H1 (cell line): ENCODE results near the gene SPAG8.

Experiments
- BRCA1 ChIP-seq: IDR thresholded peaks from 2 replicates; pipeline ENCODE4 v1.6.1; 2012; ENCODE audit warnings: low read depth, low read length, improper control_type of control experiment
- CREB1 ChIP-seq: IDR thresholded peaks from 2 replicates; pipeline ENCODE4 v1.6.1; 2012; ENCODE audit warnings: inconsistent platforms
- CTBP2 ChIP-seq: IDR thresholded peaks from 2 replicates; pipeline ENCODE4 v1.7.0; 2011; ENCODE audit warnings: borderline replicate concordance, mild to moderate bottlenecking, moderate library complexity, mixed read lengths, low read length; ENCODE audit not compliant: insufficient read depth, insufficient read length
- EP300 ChIP-seq, 2 experiments: IDR thresholded peaks; 1 replicate in 1 of 2; 2 replicates in 1 of 2; pipeline ENCODE4 v1.6.1; 2011 to 2012; ENCODE audit warnings: low read depth in 2 of 2, low read length in 2 of 2, mild to moderate bottlenecking in 2 of 2, borderline replicate concordance in 1 of 2, inconsistent platforms in 1 of 2, moderate library complexity in 1 of 2
- SIN3A ChIP-seq, 2 experiments: IDR thresholded peaks in 1 of 2; conservative IDR thresholded peaks in 1 of 2; 2 replicates each; pipeline ENCODE4 v1.6.1; 2011 to 2012; ENCODE audit warnings: low read length in 2 of 2, improper control_type of control experiment in 1 of 2, low read depth in 1 of 2, mild to moderate bottlenecking in 1 of 2
- SUZ12 ChIP-seq: fragments of 200-600 bp; sonication (generic); IDR thresholded peaks from 2 replicates; pipeline ENCODE4 v1.6.1; 2012; ENCODE audit warnings: mild to moderate bottlenecking, inconsistent platforms, low read length, moderate library complexity, mixed read lengths
- TF ChIP-seq, protein P1 (sequence below), 3 experiments: IDR thresholded peaks; 1 replicate in 2 of 3; 2 replicates in 1 of 3; pipeline versions ENCODE4 v1.5.1 to v1.6.1; 2011; ENCODE audit warnings: low read length in 3 of 3, mild to moderate bottlenecking in 3 of 3, inconsistent platforms in 2 of 3, low read depth in 1 of 3, moderate library complexity in 1 of 3; ENCODE audit not compliant: insufficient read depth in 1 of 3; ENCODE audit errors: control extremely low read depth in 1 of 3
- TF ChIP-seq, protein P2 (sequence below): IDR thresholded peaks from 2 replicates; pipeline ENCODE4 v1.6.1; 2011; ENCODE audit warnings: low read length, improper control_type of control experiment
- TF ChIP-seq, protein P3 (sequence below): IDR thresholded peaks from 2 replicates; pipeline ENCODE4 v1.6.1; 2012; ENCODE audit warnings: low read length, inconsistent platforms

DNA sequence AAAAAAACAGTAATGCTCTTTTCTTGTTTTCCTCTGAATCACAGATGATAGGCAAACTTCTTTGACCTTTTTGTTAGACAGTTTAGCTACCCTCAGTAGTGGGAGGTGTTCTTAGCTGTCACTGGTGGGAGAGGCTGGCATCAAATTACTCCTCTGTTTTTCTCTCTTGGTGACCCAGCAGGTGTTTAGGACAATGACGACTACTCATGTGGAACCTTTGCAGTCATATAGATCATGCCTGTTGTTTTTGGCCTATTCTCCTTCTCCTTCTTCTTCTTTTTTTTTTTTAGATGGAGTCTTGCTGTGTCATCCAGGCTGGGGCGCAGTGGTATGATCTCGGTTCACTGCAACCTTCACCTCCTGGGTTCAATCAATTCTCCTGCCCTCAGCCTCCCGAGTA lies 36.0 kb downstream of the SPAG8 start:
- TF ChIP-seq, protein P1, sequence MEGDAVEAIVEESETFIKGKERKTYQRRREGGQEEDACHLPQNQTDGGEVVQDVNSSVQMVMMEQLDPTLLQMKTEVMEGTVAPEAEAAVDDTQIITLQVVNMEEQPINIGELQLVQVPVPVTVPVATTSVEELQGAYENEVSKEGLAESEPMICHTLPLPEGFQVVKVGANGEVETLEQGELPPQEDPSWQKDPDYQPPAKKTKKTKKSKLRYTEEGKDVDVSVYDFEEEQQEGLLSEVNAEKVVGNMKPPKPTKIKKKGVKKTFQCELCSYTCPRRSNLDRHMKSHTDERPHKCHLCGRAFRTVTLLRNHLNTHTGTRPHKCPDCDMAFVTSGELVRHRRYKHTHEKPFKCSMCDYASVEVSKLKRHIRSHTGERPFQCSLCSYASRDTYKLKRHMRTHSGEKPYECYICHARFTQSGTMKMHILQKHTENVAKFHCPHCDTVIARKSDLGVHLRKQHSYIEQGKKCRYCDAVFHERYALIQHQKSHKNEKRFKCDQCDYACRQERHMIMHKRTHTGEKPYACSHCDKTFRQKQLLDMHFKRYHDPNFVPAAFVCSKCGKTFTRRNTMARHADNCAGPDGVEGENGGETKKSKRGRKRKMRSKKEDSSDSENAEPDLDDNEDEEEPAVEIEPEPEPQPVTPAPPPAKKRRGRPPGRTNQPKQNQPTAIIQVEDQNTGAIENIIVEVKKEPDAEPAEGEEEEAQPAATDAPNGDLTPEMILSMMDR (IDR thresholded peaks at IDR 0.05; ENCODE audit: control extremely low read depth in 1 of 3, insufficient read depth in 1 of 3, low read depth in 1 of 3, low read length in 3 of 3): no peak
- TF ChIP-seq EP300 (IDR thresholded peaks at IDR 0.05; ENCODE audit: borderline replicate concordance in 1 of 2, low read depth in 2 of 2, low read length in 2 of 2) (no peak), CREB1 (no peak), CTBP2 (no peak), SUZ12 (no peak), BRCA1 (no peak), SIN3A (conservative IDR thresholded peaks at IDR 0.05 in 1 of 2, IDR thresholded peaks at IDR 0.05 in 1 of 2; ENCODE audit: low read depth in 1 of 2, low read length in 2 of 2) (no peak)
- TF ChIP-seq, protein P2, sequence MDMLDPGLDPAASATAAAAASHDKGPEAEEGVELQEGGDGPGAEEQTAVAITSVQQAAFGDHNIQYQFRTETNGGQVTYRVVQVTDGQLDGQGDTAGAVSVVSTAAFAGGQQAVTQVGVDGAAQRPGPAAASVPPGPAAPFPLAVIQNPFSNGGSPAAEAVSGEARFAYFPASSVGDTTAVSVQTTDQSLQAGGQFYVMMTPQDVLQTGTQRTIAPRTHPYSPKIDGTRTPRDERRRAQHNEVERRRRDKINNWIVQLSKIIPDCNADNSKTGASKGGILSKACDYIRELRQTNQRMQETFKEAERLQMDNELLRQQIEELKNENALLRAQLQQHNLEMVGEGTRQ: no peak
- TF ChIP-seq, protein P3, sequence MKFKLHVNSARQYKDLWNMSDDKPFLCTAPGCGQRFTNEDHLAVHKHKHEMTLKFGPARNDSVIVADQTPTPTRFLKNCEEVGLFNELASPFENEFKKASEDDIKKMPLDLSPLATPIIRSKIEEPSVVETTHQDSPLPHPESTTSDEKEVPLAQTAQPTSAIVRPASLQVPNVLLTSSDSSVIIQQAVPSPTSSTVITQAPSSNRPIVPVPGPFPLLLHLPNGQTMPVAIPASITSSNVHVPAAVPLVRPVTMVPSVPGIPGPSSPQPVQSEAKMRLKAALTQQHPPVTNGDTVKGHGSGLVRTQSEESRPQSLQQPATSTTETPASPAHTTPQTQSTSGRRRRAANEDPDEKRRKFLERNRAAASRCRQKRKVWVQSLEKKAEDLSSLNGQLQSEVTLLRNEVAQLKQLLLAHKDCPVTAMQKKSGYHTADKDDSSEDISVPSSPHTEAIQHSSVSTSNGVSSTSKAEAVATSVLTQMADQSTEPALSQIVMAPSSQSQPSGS: no peak
